GM18526 (cell line): Measurements from ENCODE around the gene PDGFRB.

Experiments used
- POLR2A ChIP-seq: IDR thresholded peaks from 3 replicates; pipeline ENCODE4 v1.6.1; 2011; ENCODE audit not compliant: insufficient read length; ENCODE audit errors: extremely low read depth

Gene PDGFRB

GRCh38 chr5:150184990-150185912 lies 29.6 kb upstream of the PDGFRB start:
- no peak for TF ChIP-seq POLR2A

DNA sequence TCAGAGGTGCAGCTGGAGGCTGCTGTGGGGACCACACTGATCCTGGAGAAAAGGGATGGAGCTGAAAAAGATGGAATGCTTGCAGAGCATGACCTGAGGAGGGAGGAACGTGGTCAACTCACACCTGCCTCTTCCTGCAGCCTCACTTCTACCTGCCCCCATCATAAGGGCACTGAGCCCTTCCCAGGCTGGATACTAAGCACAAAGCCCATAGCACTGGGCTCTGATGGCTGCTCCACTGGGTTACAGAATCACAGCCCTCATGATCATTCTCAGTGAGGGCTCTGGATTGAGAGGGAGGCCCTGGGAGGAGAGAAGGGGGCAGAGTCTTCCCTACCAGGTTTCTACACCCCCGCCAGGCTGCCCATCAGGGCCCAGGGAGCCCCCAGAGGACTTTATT lies 28.4 kb upstream of the PDGFRB start:
- TF ChIP-seq POLR2A = no peak

- no peak for TF ChIP-seq POLR2A
Observed at GRCh38 chr5:150183436-150183835, 27.8 kb upstream of the PDGFRB start.

- TF ChIP-seq POLR2A = no peak
Observed at GRCh38 chr5:150182774-150183173, 27.1 kb upstream of the PDGFRB start.

DNA sequence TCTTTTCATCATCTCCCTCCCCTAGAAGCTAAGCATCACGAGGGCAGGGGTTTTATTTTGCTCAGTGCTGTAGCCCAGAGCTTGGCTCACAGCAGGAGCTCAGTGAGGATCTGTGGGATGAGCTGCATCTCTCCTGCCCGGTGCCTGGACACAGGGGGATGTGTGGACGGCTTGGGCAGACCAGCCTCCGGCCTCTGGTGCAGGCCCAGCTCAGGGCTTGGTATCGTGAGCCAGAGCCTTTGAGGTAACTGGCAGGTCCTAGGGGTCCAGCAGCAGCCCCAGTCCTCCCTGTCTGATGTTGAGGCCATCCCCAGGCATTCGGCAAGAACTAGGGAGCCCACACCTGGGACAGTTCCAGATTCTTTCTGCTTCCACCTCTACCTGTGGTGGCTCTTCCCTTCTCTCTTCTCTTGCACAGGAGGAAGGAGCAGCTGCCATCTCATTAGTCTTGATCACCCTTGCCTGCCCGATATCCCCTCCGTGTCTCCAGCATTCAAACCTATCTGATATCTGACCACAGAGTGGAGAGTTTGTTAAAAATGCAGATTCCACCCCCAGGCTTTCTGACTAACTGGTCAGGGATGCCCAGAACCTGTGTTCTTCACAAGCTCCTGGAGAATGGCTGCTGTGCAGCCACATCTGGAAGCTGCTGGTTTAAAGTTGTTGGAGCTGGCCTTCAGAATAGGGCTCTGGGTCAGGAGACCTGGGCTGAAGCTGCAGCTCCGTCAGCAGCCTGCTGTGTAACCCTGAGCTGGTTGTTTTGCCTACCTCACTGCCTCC lies 26.3 kb upstream of the PDGFRB start:
- TF ChIP-seq POLR2A = no peak

GRCh38 chr5:150181027-150181426 lies 25.4 kb upstream of the PDGFRB start:
- no peak for TF ChIP-seq POLR2A

GRCh38 chr5:150180241-150181026 lies 24.8 kb upstream of the PDGFRB start:
- TF ChIP-seq POLR2A = no peak

DNA sequence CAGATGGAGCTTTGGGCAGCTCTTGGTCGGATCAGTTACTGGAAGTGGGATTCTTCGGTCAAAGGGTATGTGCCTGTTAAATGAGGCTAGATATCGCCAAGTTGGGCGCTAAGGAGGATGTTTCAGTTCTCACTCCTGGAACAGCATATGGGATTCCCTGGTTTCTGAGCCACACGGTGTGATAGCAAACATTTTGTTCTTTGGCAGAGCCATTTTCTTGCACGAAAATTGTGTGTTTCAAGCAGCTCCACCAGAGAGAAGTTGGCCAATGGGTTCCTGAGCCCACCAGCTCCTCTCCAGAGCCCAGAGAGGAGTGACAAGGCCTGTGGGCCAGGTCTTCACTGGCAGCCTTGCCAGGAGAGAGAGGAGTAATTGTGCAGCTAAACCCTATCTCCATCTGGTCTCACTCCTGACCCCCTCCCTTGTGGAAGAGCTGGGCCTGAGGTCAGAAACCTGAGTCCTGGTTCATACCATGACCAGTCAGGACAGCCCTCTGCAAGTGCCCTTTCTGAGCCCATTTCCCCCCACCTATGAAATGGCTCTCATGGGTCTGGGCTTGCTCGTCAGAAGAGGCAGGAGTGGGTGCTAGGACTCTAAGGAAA lies 23.5 kb upstream of the PDGFRB start:
- TF ChIP-seq POLR2A = no peak

- TF ChIP-seq POLR2A = no peak
Observed at GRCh38 chr5:150178262-150178661, 22.6 kb upstream of the PDGFRB start.

- no peak for TF ChIP-seq POLR2A
Observed at GRCh38 chr5:150177721-150178120, 22.1 kb upstream of the PDGFRB start.

DNA sequence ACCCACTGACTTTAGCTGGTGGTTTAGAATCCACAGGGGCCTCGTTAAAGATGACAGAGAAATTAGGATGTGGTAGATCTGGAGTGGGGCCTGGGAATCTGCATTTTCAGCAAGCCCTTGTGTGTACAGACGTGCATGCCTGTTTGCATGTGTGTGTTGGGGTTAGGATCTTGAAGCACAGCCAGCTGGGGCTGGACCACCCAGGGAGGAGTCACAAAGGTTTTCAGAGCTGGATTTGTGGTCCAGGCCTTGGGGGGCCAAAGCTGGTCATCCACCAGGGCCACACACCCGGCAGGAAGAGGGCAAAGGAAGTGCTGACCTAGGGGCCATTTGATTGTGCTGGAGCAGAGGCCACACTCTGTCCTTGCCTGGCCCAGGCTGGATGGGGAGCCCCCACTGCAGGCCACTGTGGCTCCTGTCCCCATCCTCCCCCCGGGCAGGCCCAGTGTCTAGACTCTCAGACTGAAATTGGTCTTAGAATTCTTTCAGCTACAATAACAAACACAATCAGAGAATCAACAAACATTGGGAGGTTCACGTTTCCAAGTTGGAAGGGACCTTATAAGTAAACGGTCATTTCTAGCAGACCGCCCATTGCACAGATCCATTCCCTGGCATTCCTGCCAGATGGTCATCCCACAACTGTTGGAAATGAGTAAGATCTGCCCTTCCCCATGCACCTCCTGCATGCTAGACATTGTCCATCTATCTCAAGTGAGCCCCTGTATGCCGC lies 21.3 kb upstream of the PDGFRB start:
- no peak for TF ChIP-seq POLR2A

GRCh38 chr5:150175536-150175935 lies 19.9 kb upstream of the PDGFRB start:
- no peak for TF ChIP-seq POLR2A

- no peak for TF ChIP-seq POLR2A
Observed at GRCh38 chr5:150175076-150175475, 19.4 kb upstream of the PDGFRB start.

GRCh38 chr5:150174285-150174684 lies 18.6 kb upstream of the PDGFRB start:
- no peak for TF ChIP-seq POLR2A
